HL-60/S4 treated with retinoic acid at 250 ng/mL for 4 days and 3 days (cell line): ENCODE results near the gene CHTF18.

ENCODE experiments used
- in situ Hi-C: fragments of 300-500 bp; cut with MboI; formaldehyde crosslinking; loops from 2 replicates; pipeline ENCODE4 v1.7.0; 2022; ENCODE audit warnings: low sequenced_read_pairs

CHTF18 gene

DNA sequence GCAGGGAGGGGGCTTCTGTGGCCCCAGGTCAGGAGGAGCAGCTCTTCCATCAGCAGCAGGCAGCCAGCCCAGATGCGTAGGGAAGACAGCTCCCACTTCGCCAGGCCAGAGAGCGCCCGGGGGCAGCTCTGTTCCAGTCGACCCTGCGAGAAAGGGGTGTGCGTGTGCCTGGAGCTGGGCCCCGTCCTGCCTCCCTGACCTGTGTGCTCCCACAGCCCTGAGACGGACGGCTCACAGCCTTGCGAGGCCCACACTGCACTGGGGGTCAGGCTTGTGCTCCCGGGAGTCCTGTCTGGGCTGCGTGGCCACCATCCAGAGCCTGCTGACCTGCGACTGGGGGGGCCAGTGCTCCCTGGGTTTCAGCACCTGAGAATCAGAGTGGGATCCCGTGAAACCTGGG is 28.4 kb upstream of the CHTF18 start:
- in situ Hi-C loops: no loop called here

DNA sequence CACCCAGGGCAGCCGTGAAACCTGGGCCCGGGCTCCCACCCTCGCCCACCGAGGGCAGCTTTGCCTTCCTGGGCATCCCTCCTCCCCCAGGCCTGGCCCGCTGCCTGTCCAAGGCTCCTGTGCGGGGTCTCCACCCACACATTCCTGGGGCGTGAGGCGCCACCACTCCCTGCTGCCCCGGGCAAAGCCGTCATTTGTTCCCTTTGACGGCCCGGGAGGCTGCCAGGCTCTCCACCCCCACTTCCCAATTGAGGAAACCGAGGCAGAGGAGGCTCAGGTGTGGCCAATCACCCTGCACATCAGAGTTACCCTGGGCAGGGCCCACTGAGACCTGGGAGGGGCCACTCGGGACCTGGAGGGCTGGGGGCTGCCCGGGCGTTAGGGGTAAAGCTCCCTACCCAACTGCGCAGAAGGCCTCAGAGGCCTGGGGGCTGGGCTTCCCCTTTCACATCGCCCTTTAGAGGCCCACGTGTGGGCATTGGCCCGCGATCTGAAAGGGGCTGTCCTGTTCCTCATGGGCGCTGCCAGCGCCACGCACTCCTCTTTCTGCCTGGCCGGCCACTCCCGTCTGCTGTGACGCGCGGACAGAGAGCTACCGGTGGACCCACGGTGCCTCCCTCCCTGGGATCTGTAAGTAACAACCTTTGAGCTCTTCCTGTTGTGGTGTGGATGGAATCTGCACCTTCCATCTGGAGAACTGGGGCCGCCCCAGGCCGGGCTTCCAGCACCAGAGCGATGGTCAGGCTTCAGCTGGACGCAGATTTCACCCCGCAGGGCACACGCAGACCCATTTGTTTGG is 27.7 kb upstream of the CHTF18 start, which contains the start of gene MSLN:
MSLN (plus strand) TSS at position 190 of the 799 bp plus-strand sequence. CDS start 1,947 bp downstream, outside the sequence.
- in situ Hi-C loops: no loop called here

DNA sequence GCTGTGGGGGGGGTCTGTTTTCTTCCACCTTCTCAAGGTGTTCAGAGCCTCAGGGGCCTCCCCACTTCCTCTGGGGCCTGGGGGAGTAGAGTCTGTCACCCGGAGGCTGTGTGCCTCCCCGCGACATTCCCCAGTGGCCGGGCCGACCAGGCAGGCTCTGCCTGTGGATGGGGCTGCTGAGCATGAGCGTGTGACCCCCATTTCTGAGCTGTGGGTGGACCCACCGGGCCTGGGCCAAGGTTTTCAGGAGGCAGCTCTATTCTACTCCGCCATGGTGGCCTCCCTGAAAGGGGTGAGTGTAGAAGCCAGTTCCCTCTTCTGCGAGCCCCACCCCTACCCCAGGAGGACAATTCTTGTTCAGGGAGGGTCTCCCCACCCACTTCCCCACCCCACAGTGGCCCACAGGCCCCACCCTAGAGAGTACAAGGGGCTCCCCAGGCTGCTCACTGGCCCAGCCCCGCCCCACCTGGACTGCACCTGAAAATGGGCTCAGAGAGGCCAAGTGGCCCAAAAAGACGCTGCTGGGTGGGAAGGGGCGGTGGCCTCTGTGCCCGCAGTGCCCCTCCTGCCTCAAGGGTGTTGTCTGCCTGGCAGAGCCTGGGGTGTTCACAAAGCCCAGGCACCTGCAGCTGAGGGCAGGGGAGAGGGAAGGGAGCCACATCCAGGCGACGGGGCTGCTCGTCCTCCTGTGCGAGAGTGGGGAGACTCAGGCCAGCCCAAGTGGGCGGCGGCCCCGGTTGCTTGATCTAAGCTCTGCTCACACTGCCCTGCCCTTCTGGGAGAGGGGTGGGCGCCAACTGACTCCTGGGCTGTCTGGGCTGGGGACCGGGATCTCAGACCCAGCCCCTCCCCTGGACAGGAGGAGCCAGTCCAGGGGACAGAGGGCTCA is 26.6 kb upstream of the CHTF18 start:
- in situ Hi-C loops: no loop called here

DNA sequence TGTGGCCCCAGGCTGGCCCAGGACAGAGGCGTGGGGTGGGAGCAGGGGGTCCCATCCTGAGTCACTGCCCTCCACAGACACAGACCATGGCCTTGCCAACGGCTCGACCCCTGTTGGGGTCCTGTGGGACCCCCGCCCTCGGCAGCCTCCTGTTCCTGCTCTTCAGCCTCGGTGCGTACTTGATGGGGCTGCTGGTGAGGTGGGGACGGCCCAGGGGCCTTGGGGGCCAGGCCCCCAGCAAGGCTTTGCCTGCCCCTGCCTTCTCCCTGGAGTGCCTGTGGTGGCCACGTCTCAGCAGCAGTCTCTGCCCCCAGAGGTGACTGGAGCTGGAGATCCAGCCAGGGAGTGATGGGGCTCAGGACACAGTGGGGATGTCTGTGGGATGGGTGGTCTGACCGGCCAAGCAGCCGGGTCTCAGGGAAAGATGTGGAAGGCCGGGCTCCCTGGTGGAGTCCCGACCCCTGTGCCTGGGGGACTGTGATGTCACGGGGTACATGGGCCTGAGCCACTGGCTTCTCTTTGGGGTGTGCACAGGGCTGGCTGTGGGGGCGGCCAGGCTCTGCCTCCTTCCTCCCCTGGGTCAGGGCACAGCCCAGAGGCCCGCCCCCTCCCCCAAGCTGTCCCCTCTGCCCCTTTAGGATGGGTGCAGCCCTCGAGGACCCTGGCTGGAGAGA is 25.7 kb upstream of the CHTF18 start:
- in situ Hi-C loops: no loop called here

DNA sequence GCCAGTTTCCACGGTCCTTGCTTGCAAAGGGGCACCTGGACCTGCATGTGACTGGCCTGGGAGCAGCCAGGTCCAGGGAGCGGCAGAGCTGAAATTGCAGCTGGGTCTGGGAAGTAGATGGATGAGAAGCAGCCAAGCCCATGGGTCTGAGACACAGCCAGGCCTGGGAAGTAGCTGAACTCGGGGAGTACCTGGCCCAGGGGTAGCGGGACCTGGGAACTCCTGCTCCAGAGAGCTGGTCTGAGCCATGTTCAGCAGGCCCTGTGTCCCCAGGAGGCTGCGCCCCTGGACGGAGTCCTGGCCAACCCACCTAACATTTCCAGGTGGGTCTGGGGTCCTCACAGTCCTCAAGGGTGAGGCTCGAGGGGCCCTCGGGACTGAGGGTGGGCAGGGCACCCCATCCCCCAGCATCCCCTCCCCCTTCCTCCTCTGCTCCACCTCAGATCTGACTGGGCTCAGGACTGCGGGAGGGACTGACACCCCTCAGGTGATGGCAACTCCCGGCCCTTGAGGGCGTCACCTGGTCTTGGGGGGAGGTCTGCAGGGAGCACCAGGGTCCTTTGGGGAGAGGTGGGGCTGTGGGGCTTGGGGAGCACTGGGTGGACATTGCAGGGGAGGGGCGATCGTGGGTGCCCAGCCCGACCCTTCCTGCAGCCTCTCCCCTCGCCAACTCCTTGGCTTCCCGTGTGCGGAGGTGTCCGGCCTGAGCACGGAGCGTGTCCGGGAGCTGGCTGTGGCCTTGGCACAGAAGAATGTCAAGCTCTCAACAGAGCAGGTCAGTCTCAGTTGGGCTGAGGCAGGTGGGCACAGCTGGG is 24.8 kb upstream of the CHTF18 start:
- in situ Hi-C loops: no loop called here

DNA sequence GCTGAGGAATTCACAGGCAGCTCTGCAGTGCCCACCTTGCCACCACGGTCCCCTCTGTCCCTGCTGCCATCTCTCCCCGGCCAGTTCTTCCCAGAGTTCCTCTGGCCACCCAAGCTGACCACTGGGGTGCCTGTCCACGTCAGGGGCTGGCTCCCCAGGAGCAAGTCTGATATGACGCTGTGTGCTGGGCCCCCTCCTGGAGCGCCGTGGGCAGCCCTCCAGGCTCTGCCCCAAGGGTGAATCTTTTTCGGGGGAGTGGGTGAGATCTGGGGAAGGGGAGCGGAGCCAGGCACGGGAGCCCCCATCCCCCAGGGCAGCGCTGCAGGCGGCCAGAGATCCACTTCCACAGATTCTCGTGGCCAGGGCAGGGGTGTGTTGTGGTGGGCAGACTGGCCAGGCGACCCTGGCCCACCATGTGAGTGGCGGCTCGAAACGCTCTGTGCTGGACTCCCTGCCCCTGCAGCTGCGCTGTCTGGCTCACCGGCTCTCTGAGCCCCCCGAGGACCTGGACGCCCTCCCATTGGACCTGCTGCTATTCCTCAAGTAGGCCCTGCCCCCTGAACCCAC is 24.2 kb upstream of the CHTF18 start:
- in situ Hi-C loops: no loop called here

DNA sequence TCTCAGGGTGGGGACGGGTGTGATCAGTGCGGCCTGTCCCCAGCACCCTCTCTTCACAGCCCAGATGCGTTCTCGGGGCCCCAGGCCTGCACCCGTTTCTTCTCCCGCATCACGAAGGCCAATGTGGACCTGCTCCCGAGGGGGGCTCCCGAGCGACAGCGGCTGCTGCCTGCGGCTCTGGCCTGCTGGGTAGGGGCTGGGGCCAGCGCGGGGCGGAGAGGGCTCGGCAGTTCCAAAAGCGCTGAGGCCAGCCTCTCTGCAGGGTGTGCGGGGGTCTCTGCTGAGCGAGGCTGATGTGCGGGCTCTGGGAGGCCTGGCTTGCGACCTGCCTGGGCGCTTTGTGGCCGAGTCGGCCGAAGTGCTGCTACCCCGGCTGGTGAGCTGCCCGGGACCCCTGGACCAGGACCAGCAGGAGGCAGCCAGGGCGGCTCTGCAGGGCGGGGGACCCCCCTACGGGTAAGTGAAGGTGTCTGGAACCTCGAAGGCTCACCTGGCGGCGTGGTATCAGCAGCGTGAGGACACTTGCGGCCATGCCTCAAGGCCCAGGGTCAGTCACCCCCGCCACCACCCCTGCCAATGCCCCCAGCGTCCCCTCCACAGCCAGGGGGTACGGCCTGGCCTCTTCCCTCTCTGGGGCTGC is 23.5 kb upstream of the CHTF18 start:
- in situ Hi-C loops: no loop called here

DNA sequence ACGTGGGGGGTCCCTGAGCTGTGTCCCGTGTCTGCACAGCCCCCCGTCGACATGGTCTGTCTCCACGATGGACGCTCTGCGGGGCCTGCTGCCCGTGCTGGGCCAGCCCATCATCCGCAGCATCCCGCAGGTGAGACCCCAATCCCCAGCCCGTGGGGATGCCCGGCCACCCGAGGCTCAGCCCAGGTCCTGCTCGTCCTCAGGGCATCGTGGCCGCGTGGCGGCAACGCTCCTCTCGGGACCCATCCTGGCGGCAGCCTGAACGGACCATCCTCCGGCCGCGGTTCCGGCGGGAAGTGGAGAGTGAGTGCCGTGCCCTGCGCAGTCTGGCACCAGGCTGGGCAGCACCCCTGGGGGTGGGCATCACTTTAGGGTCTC is 22.9 kb upstream of the CHTF18 start:
- in situ Hi-C loops: no loop called here

DNA sequence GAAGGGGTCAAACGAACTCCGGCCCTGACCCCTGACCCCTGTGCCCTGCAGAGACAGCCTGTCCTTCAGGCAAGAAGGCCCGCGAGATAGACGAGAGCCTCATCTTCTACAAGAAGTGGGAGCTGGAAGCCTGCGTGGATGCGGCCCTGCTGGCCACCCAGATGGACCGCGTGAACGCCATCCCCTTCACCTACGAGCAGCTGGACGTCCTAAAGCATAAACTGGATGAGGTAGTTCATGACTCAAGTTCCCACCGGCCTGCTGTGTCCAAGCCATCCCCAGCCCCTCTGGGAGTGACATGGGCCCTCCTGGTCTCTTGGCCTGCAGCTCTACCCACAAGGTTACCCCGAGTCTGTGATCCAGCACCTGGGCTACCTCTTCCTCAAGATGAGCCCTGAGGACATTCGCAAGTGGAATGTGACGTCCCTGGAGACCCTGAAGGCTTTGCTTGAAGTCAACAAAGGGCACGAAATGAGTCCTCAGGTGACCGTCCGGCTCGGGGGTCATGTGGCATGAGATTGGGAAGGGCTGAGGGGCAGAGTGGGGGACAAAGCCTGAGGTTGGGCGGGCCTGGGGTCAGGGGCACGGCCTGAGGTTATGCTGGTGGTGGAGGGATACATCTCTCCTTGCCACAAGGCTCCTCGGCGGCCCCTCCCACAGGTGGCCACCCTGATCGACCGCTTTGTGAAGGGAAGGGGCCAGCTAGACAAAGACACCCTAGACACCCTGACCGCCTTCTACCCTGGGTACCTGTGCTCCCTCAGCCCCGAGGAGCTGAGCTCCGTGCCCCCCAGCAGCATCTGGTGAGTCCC is 22.2 kb upstream of the CHTF18 start:
- in situ Hi-C loops: no loop called here

DNA sequence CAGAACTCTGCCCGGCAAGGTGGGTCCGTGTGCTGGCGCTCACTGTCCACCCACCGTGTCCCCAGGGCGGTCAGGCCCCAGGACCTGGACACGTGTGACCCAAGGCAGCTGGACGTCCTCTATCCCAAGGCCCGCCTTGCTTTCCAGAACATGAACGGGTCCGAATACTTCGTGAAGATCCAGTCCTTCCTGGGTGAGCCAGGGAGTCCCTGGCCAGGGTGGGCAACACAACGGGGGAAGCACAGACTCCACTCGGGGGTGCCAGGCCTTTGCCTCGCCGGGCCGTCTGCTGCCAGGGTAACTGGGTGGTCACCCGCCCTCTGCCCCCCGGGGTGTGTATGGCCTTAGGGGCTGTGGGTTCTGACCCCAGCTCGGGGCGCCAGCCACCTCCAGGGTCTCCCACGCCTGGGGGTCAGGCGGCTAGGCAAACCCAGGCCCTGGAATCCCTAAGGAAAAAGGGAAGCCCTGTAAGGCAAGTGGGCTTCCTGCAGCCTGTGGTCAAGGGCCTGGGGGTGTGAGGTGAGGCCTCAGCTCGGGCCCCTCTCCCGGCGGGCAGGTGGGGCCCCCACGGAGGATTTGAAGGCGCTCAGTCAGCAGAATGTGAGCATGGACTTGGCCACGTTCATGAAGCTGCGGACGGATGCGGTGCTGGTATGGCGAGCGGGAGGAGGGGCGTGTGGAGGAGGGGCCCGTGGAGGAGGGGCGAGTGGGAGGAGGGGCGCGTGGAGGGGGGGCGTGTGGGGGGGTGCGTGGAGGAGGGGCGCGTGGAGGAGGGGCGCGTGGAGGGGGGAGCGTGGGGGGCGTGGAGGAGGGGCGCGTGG is 21.4 kb upstream of the CHTF18 start:
- in situ Hi-C loops: no loop called here

DNA sequence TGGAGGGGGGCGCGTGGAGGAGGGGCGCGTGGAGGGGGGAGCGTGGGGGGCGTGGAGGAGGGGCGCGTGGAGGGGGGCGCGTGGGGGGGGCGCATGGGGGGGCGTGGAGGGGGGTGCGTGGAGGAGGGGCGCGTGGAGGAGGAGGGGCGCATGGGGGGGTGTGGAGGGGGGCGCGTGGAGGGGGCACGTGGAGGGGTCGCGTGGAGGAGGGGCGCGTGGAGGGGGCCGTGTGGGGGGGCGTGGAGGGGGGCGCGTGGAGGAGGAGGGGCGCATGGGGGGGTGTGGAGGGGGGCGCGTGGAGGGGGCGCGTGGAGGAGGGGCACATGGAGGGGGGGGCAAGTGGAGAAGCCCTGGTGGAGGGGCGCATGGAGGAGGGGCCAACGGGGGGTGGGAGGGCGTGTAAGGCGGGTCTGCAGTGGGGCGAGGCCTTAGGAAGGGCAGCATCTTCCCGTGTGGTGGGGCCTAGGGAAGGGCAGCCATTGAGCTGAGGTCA is 20.6 kb upstream of the CHTF18 start:
- in situ Hi-C loops: no loop called here

DNA sequence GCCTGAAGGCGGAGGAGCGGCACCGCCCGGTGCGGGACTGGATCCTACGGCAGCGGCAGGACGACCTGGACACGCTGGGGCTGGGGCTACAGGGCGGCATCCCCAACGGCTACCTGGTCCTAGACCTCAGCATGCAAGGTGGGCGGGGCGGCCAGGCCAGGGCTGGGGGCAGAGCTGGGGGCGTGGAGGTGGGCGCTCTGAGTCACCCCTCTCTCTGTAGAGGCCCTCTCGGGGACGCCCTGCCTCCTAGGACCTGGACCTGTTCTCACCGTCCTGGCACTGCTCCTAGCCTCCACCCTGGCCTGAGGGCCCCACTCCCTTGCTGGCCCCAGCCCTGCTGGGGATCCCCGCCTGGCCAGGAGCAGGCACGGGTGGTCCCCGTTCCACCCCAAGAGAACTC is 20.0 kb upstream of the CHTF18 start:
- in situ Hi-C loops: no loop called here

DNA sequence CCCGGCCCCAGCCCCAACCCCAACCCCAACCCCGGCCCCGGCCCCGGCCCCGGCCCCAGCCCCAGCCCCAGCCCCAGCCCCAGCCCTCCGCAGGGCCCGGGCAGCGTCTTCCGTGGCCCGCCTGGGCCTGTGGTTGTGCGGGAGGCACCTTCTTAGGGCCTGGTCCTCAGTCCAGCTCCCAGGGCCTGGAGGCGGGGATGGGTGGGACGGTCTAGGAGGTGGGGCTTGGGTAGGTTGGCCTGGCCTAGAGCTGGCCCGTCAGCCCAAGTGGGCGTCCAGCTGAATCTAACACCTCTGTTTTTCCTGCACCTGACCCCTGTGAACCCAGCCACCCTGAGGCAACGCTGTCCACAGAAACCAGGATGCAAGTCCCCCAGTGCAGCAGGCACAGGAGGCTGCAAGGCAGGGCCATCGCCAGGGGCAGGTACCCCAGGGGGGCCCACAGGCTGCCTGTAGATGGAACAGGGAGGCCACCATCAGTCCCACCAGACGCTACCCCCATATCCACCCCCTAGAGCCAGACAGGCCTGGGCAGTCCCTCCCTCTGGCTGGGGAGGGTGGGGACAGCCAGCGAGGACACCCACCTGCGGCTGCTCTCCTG is 19.1 kb upstream of the CHTF18 start:
- in situ Hi-C loops: no loop called here

DNA sequence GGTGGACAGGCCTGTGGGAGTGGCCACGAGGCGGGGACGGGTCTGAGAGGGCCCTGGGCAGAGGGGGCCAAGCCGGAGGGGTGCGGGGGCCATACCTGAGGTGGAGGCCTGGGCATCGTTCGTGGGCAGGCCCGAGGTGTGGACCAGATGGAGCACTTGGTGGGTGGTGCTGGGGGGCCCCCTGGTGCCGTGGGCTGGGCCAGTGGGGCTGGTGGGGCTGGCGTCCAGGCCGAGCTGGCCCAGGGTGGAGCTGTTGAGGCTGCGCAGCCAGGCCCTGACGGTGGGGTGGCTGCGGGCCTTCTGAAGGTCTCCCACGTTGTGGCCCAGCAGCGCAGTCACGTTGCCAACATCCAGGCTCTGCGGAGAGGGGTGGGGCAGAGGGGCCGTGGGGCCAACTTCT is 18.5 kb upstream of the CHTF18 start:
- in situ Hi-C loops: no loop called here

DNA sequence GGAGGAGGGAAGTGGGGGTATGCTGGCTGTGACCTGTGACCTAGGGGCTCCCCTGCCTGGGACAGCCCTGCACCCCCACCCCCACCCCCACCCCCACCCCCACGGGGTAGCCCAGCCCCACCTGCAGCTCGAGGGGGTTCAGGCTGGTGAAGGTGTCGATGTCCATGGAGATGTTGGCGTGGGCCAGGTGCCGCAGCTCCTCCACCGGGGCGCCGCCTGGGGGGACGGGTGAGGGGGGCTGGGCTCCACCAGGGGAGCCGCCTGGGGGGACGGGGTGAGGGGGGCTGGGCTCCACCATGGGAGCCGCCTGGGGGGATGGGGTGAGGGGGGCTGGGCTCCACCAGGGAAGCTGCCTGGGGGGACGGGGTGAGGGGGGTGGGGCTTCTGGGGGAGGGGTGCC is 18.0 kb upstream of the CHTF18 start:
- in situ Hi-C loops: no loop called here

DNA sequence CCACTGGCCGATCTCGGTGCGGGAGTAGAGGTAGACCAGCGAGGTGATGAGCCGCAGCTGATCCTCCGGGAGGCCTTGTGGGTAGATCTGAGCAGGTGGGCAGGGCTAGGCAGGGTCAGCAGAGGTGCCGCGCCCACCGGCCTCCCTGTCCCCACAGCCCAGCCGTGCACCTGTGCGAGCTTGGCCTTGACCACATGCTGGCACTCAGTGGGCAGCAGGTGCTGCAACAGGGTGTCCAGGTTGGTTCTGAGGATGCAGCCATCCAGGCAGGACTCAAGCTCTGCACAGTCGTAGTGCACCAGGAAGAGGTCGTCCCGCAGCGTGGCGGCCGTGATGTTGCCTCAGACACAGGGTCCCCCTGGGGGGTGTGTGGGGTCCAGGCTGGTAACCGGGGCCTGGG is 15.5 kb upstream of the CHTF18 start:
- in situ Hi-C loops: no loop called here
